Skeletal muscle cell (primary cell): ENCODE results near the gene THBS1.
A peak's percentile ranks its signal among the peaks of the same experiment; 100 is the strongest.

ENCODE experiments used
- DNase-seq: peaks from one replicate; pipeline ENCODE4 v3.0.0-alpha.2; 2010; ENCODE audit warnings: low read depth
- H3K4me3 ChIP-seq: 2 replicates; pipeline ENCODE4 v1.5.1; 2011; ENCODE audit warnings: low read depth, mild to moderate bottlenecking, control low read depth, low read length, moderate library complexity

The THBS1 gene

GRCh38 chr15:39565851-39566250 is 15.0 kb upstream of the THBS1 start:
- no peak for DNase-seq
- H3K4me3 ChIP-seq: no peak overlapping the region

DNA sequence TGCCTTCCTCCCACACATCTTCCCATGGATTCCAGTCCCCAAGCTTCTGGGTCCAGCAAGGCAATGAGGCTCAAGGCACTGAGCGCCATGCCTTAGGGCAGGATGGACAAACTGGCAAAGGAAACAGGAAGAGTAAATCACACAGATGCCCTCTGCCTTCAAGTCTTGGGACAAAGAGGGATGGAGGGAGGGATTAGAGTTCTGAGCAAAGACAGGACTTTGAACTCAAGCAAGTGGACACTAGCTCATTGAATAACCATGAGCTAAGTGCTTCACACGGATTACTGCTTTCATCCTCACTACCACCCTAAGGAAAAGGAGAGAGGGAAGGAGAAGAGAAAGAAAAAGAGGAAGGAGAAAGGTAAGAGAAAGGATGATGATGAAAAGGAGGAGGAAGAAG is 7.6 kb upstream of the THBS1 start:
- H3K4me3 ChIP-seq: no peak overlapping the region
- no peak for DNase-seq

- H3K4me3 ChIP-seq: no peak overlapping the region
- no peak for DNase-seq
These were observed 7.0 kb upstream of the THBS1 start for GRCh38 chr15:39573844-39574243.

- no peak overlapping the region for H3K4me3 ChIP-seq
- DNase-seq: no peak
These were observed 6.5 kb upstream of the THBS1 start for GRCh38 chr15:39574427-39574826.

DNA sequence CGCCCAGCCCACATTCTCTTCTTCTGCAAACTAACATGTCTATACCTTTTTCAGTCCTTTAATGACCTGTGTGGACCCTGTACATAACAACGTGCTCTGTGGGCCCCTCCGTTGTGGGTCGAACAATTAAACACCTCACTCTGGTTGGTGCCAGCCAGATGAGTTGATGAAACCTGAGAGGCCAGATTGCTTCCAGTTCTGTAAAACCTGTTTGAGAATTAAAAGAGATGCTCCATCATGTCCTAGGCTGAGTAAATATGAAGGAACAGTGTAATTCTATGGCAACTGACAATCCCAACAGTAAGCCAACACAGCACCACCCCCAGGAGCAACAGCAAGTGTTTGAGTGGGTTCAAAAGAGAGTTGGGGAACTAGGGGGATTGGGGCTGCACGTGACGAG is 5.7 kb upstream of the THBS1 start:
- no peak overlapping the region for H3K4me3 ChIP-seq
- DNase-seq: no peak

DNA sequence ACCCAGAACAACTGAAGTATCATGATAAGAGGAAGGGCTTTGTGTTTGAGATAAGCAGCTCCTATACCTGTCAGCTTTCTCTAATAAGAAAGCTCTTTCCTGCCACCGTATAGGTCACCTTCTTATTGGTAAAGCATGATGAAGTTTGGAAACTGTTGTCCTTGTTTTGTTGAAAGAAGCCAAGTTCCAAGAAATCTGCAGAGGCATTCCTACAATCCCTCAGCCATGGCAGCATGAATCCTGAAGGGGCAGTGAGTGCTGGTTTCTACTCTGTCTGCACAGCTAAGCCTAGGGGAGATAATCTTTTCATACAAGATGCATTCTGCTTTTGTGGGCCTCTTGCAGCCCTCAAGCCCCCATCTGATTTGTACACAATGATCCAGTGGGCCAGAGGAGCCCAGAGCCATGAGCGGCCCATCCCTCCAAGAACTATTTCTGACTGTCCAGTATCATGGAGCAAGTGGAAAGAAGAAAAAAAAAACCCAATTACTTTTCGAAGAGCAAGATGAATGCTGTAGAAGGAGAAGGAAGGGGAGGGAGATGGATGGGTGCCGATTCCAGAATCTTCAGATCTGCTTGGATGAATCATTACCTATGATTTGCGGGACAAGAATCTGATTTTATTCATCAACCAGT is 1.9 kb upstream of the THBS1 start:
- no peak for DNase-seq
- peak overlapping the region; percentile 84 for H3K4me3 ChIP-seq

- peak; percentile 90 for DNase-seq
- H3K4me3 ChIP-seq: peak overlapping the region; percentile 84
These were observed 1.3 kb upstream of the THBS1 start for GRCh38 chr15:39579487-39580116.

DNA sequence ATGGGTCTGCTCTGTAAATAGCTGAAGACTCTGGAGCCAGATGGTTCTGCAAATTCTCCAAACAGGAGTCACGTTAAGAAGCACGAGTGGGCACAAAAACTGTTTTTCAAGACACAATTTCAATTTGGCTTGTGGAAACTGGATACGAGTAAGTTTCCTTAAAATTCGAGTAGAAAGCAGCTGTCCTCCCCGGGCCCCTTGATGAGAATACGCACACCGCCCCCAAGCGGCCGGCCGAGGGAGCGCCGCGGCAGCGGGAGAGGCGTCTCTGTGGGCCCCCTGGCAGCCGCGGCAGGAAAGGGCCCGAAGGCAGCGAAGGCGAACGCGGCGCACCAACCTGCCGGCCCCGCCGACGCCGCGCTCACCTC is 778 bp upstream of the THBS1 start:
- peak overlapping the region; percentile 84 for H3K4me3 ChIP-seq
- peak; percentile 91 for DNase-seq

GRCh38 chr15:39581242-39581792 is 438 bp downstream of the THBS1 start:
- no peak for DNase-seq
- H3K4me3 ChIP-seq: peak overlapping the region; percentile 84

- peak overlapping the region; percentile 84 for H3K4me3 ChIP-seq
- DNase-seq: no peak
These were observed 960 bp downstream of the THBS1 start for GRCh38 chr15:39581793-39582285.

DNA sequence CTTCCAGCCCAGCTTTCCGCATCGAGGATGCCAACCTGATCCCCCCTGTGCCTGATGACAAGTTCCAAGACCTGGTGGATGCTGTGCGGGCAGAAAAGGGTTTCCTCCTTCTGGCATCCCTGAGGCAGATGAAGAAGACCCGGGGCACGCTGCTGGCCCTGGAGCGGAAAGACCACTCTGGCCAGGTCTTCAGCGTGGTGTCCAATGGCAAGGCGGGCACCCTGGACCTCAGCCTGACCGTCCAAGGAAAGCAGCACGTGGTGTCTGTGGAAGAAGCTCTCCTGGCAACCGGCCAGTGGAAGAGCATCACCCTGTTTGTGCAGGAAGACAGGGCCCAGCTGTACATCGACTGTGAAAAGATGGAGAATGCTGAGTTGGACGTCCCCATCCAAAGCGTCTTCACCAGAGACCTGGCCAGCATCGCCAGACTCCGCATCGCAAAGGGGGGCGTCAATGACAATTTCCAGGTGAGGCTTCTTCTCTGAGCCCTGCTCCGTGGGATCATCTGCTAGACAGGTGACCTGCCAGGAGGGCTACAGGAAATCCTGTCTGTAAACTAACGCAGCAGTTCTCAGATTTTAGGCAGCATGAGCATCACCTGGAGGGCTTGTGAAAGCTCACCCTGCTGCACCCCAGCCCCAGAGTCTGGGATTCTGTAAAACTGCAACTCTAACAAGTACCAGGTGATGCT is 1.6 kb downstream of the THBS1 start:
- H3K4me3 ChIP-seq: peak overlapping the region; percentile 84
- DNase-seq: no peak

- peak overlapping the region; percentile 84 for H3K4me3 ChIP-seq
- DNase-seq: no peak
These were observed 2.2 kb downstream of the THBS1 start for GRCh38 chr15:39582977-39583595.

DNA sequence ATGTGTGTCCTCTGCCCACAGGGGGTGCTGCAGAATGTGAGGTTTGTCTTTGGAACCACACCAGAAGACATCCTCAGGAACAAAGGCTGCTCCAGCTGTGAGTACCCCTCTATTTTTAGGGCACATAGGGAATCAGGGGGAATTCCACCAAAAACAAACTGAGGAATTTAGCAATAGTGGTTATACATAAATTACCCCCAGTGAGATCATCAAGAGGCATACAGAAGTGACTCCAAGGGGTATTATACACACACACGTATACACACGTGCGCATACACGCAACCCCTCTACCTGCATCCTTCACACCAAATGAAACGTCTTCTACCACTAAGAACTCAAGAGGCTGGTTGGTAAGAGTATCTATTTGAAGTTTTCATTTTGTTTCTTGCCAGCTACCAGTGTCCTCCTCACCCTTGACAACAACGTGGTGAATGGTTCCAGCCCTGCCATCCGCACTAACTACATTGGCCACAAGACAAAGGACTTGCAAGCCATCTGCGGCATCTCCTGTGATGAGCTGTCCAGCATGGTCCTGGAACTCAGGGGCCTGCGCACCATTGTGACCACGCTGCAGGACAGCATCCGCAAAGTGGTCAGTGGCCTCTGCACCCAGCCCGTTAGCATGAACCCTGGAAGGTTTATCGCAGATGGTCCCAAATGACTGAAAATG is 2.9 kb downstream of the THBS1 start:
- no peak for DNase-seq
- peak overlapping the region; percentile 84 for H3K4me3 ChIP-seq

DNA sequence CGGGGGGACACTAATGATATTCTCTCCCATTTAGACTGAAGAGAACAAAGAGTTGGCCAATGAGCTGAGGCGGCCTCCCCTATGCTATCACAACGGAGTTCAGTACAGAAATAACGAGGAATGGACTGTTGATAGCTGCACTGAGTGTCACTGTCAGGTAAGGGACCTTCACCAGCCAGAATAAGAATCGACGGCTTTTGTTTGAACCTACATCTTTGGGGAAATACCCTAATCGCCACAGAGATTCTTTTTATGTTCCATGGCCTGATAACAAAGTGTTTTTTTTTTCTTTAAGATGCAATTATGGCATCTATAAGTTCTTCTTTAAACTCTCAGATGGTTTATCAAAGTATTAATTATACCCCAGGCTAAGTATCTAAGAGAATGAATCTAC is 3.4 kb downstream of the THBS1 start:
- peak overlapping the region; percentile 84 for H3K4me3 ChIP-seq
- no peak for DNase-seq

GRCh38 chr15:39584662-39585388 is 3.9 kb downstream of the THBS1 start:
- H3K4me3 ChIP-seq: peak overlapping the region; percentile 84

DNA sequence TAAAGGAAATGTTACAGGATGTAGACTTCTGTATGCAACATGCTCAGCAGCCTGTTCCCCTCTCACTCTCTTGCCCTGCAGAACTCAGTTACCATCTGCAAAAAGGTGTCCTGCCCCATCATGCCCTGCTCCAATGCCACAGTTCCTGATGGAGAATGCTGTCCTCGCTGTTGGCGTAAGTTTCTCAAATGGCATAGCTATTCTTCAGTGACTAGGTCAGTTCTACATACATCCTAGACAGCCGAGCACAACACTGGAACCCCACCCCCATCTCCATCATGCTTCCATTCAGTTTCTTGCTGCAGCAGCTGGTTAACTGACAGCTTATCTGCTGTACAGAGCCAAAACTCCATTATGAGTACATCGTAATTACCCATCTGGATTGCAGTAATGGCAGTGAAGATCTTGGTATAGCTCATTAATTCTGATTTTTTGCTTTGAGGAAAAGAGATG is 4.5 kb downstream of the THBS1 start:
- peak overlapping the region; percentile 8 for H3K4me3 ChIP-seq
- no peak for DNase-seq

More at GRCh38 chr15:39584662-39585388, 3.9 kb downstream of the THBS1 start:
- DNase-seq: no peak

DNA sequence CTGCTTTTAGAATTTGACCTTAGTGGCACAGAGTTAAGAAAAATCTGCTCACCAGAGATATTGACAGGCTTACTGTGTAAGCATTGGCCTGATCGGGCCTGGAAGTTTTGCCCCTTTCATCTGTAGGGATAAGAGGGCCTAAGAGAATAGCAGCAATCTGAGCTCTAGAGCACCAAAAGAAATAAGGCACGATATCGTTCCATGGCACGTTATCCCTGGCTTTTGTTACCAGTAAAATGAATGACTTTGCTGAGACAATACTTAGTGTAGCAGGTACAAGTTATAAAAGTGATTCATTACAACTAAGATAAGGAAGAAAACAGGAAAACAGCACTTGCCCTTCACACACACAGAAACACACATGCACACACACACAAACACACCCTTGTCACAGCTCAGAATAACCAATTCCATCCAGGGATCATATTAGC is 5.0 kb downstream of the THBS1 start:
- no peak for DNase-seq
- H3K4me3 ChIP-seq: no peak overlapping the region

- no peak overlapping the region for H3K4me3 ChIP-seq
- peak; percentile 67 for DNase-seq
These were observed 5.7 kb downstream of the THBS1 start for GRCh38 chr15:39586387-39587095.
